H1 (cell line): ENCODE results near the gene STARD9. TPM values are rescaled to one million over a fixed set of nuclear protein-coding genes. Genes with fewer than 3 reads are reported as not detected.

Experiments
- CTCF ChIA-PET: fragments of 300-600 bp; sonication (Branson Sonifier 250); formaldehyde crosslinking; loops from one replicate; lab custom pipeline; 2021; ENCODE audit not compliant: partially characterized antibody; lab: Charles Lee
- POLR2A ChIA-PET: fragments of 300-600 bp; sonication (Branson Sonifier 250); formaldehyde crosslinking; loops from one replicate; lab custom pipeline; 2021; ENCODE audit warnings: inconsistent platforms; ENCODE audit not compliant: partially characterized antibody; lab: Charles Lee
- DNase-seq, 2 experiments: peaks; one replicate each; pipeline versions ENCODE4 v3.0.0 to v3.0.0-alpha.2; 2010 to 2022; ENCODE audit warnings: low spot score in 2 of 2, low read depth in 1 of 2, mixed read lengths in 1 of 2
- FAIRE-seq: peaks from 2 replicates; lab custom pipeline; 2011; peaks lifted over from hg19 to GRCh38; lab: Jason Lieb, UNC
- H2AFZ ChIP-seq: 2 replicates; pipeline ENCODE4 v1.8.1; 2012; ENCODE audit warnings: low read length, inconsistent platforms
- H2AK5ac ChIP-seq: 2 replicates; pipeline ENCODE4 v1.6.1; 2013; ENCODE audit warnings: low read depth, low read length
- H2BK120ac ChIP-seq: replicated peaks from 2 replicates; pipeline ENCODE3; 2013; ENCODE audit warnings: low read depth, low read length, inconsistent platforms
- H2BK12ac ChIP-seq: 2 replicates; pipeline ENCODE4 v1.6.1; 2013; ENCODE audit warnings: low read depth, low read length
- H2BK15ac ChIP-seq: 2 replicates; pipeline ENCODE4 v1.6.1; 2013; ENCODE audit warnings: low read length
- H2BK20ac ChIP-seq: 2 replicates; pipeline ENCODE4 v1.6.1; 2013; ENCODE audit warnings: low read length
- H2BK5ac ChIP-seq: 2 replicates; pipeline ENCODE4 v1.6.1; 2013; ENCODE audit warnings: low read depth, low read length
- H3K14ac ChIP-seq: 2 replicates; pipeline ENCODE4 v1.6.1; 2013; ENCODE audit warnings: inconsistent platforms; ENCODE audit not compliant: insufficient read length
- H3K18ac ChIP-seq: 2 replicates; pipeline ENCODE4 v1.6.1; 2013; ENCODE audit warnings: low read length; ENCODE audit errors: extremely low read depth
- H3K23ac ChIP-seq: 2 replicates; pipeline ENCODE4 v1.6.1; 2013; ENCODE audit warnings: inconsistent platforms; ENCODE audit not compliant: insufficient read length
- H3K23me2 ChIP-seq: 2 replicates; pipeline ENCODE4 v1.6.1; 2013; ENCODE audit warnings: low read depth, low read length
- H3K27ac ChIP-seq: 2 replicates; pipeline ENCODE4 v1.6.1; 2011; ENCODE audit warnings: low read depth, low read length, inconsistent platforms
- H3K27me3 ChIP-seq, 4 experiments: replicated peaks in 1 of 4; 1 replicate in 1 of 4; 2 replicates in 3 of 4; pipeline versions ENCODE4 v1.6.1 to v1.8.1; 2011 to 2013; ENCODE audit warnings: low read length in 3 of 4, mild to moderate bottlenecking in 3 of 4, inconsistent platforms in 2 of 4, mixed read lengths in 2 of 4, moderate library complexity in 1 of 4; ENCODE audit not compliant: control insufficient read depth in 3 of 4, insufficient read depth in 3 of 4; ENCODE audit errors: extremely low read depth in 1 of 4
- H3K36me3 ChIP-seq, 4 experiments: 2 replicates each; pipeline versions ENCODE4 v1.6.1 to v1.8.1; 2011 to 2013; ENCODE audit warnings: mild to moderate bottlenecking in 4 of 4, low read length in 3 of 4, moderate library complexity in 2 of 4, control low read depth in 1 of 4, inconsistent platforms in 1 of 4; ENCODE audit not compliant: insufficient read depth in 4 of 4, control insufficient read depth in 2 of 4
- H3K4ac ChIP-seq: replicated peaks from 2 replicates; pipeline ENCODE3; 2013; ENCODE audit warnings: low read length, low read depth, mixed read lengths, inconsistent platforms; ENCODE audit not compliant: insufficient read length
- H3K4me1 ChIP-seq, 4 experiments: replicated peaks in 1 of 4; 1 replicate in 1 of 4; 2 replicates in 3 of 4; pipeline versions ENCODE4 v1.6.1 to v1.8.1; 2011 to 2013; ENCODE audit warnings: low read length in 3 of 4, inconsistent platforms in 2 of 4, mixed read lengths in 1 of 4; ENCODE audit not compliant: insufficient read depth in 4 of 4, control insufficient read depth in 3 of 4
- H3K4me2 ChIP-seq, 2 experiments: 2 replicates each; pipeline versions ENCODE4 v1.6.1 to v1.8.1; 2011 to 2013; ENCODE audit warnings: low read depth in 2 of 2, low read length in 2 of 2, control low read depth in 1 of 2, inconsistent platforms in 1 of 2, mild to moderate bottlenecking in 1 of 2; ENCODE audit not compliant: insufficient read depth in 1 of 2
- H3K4me3 ChIP-seq, 4 experiments: fragments of 200-600, 300-600 bp in 1 of 4; sonication (generic), shearing (Covaris generic), sonication (Bioruptor Twin) in 1 of 4; 2 replicates each; pipeline versions ENCODE4 v1.5.1 to v1.8.1; 2011 to 2016; ENCODE audit warnings: low read length in 4 of 4, low read depth in 3 of 4, control low read depth in 2 of 4, inconsistent platforms in 2 of 4, mild to moderate bottlenecking in 2 of 4, mixed read lengths in 1 of 4, moderate library complexity in 1 of 4; ENCODE audit not compliant: insufficient read depth in 2 of 4; ENCODE audit errors: extremely low read depth in 1 of 4
- H3K56ac ChIP-seq: replicated peaks from 2 replicates; pipeline ENCODE3; 2013; ENCODE audit warnings: low read depth, mild to moderate bottlenecking, mixed read lengths, low read length, inconsistent platforms; ENCODE audit not compliant: insufficient read length
- H3K79me1 ChIP-seq: 2 replicates; pipeline ENCODE4 v1.6.1; 2013; ENCODE audit warnings: low read depth, low read length, control low read depth
- H3K79me2 ChIP-seq, 2 experiments: 2 replicates each; pipeline versions ENCODE4 v1.6.1 to v1.8.1; 2012 to 2013; ENCODE audit warnings: low read length in 2 of 2, mild to moderate bottlenecking in 2 of 2, inconsistent platforms in 1 of 2; ENCODE audit not compliant: insufficient read depth in 2 of 2, control insufficient read depth in 1 of 2
- H3K9ac ChIP-seq, 4 experiments: replicated peaks in 1 of 4; 1 replicate in 1 of 4; 2 replicates in 3 of 4; pipeline versions ENCODE4 v1.6.1 to v1.8.1; 2011 to 2013; ENCODE audit warnings: low read depth in 3 of 4, low read length in 3 of 4, control low read depth in 2 of 4, mild to moderate bottlenecking in 2 of 4, moderate library complexity in 2 of 4, inconsistent platforms in 1 of 4; ENCODE audit errors: extremely low read depth in 1 of 4
- H3K9me3 ChIP-seq, 2 experiments: 2 replicates each; pipeline versions ENCODE4 v1.6.1 to v1.8.1; 2012 to 2013; ENCODE audit warnings: mild to moderate bottlenecking in 2 of 2, moderate library complexity in 2 of 2, control low read depth in 1 of 2, inconsistent platforms in 1 of 2, low read depth in 1 of 2, low read length in 1 of 2, mixed read lengths in 1 of 2; ENCODE audit not compliant: insufficient read depth in 2 of 2
- H4K20me1 ChIP-seq, 2 experiments: replicated peaks in 1 of 2; 2 replicates each; pipeline versions ENCODE3 to v1.8.1; 2011 to 2013; ENCODE audit warnings: inconsistent platforms in 2 of 2, low read length in 2 of 2, mild to moderate bottlenecking in 1 of 2; ENCODE audit not compliant: insufficient read depth in 2 of 2, control insufficient read depth in 1 of 2
- H4K5ac ChIP-seq: 2 replicates; pipeline ENCODE4 v1.6.1; 2013; ENCODE audit warnings: low read length, low read depth, mixed read lengths, inconsistent platforms; ENCODE audit not compliant: insufficient read length
- H4K8ac ChIP-seq: 2 replicates; pipeline ENCODE4 v1.8.0; 2013; ENCODE audit warnings: mild to moderate bottlenecking, moderate library complexity, low read length, inconsistent platforms; ENCODE audit not compliant: insufficient read depth; ENCODE audit errors: extremely low read depth
- H4K91ac ChIP-seq: replicated peaks from 2 replicates; pipeline ENCODE3; 2013; ENCODE audit warnings: low read length, mixed read lengths, inconsistent platforms; ENCODE audit not compliant: insufficient read length
- CEBPB ChIP-seq: IDR thresholded peaks from 2 replicates; pipeline ENCODE4 v1.6.1; 2012; ENCODE audit warnings: low read depth, low read length
- WGBS, 2 experiments: shearing (Covaris generic) in 1 of 2; methylation state at CpG; one replicate each; pipeline versions ENCODE4 v1.1.6 to v1.1.7; 2013 to 2015; ENCODE audit warnings: low lambda C conversion rate in 2 of 2, mixed read lengths in 2 of 2, inconsistent platforms in 1 of 2, low coverage in 1 of 2, missing lambda C conversion rate in 1 of 2; ENCODE audit not compliant: insufficient replicate concordance in 2 of 2, insufficient coverage in 1 of 2, insufficient read length in 1 of 2; ENCODE audit errors: extremely low coverage in 1 of 2, missing lambda C conversion rate in 1 of 2; 5-methylcytosine and 5-hydroxymethylcytosine counted together
- polyA plus RNA-seq, 7 experiments: library from polyadenylated mRNA; depleted of rRNA in 3 of 7; stranded (reverse) in 5 of 7; unstranded in 2 of 7; fragments of >200 nt in 5 of 7; fragments of 200-250 nt in 2 of 7; gene quantifications; 1 replicate in 5 of 7; 2 replicates in 1 of 7; 4 replicates in 1 of 7; pipeline versions ENCODE4 v1.2.1 to v1.2.3, GENCODE V29; 2011 to 2013; ENCODE audit warnings: missing spikeins in 2 of 7, mixed read lengths in 2 of 7
- total RNA-seq: library from RNA; stranded (reverse); fragmentation: NEBNext Ultra II Directional; extraction: Animal tissue kit (Norgen Biotek cat#: 25700); gene quantifications from 2 replicates; pipeline ENCODE4 v1.2.1, GENCODE V29; 2021

STARD9 gene
- total and polyA plus RNA-seq, 2 of the 8 experiments (the other 6 are each of a cell fraction or from before 2014, with no cell fraction given) = 2.8 to 7.0 TPM

DNA sequence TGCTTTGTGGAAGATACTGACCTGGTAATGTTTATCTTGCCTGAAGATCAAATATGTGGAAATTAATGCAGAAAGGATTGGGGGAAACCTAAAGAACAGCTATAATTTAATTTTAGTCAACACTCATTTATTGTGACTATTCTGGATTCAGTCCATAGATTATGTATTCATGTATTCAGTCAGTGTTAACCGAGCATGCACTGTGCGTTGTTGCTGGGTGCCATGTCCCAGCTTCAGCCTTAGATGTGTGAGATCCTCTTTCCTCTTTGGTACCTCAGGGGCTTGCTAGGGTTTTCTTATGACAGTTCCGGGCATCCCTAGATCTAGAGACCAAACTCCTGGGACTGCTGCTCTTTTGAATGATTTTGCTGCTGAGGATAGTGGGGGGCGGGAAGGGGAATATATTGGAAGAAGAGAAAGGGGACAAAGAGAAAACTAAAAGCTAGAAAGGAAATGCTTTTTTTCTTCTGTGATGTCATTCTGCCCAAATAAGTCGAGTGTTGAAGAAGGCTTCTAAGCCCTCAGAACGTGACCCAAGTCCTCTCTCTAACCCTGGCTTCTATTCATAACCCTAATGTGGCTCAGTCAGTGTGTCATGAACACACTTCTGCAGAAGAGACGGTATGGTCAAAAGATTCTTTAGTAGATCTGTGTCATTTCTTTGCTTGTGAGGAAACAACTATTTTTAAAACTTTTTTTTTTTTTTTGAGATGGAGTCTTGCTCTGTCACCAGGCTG lies 33.5 kb downstream of the STARD9 start:
- Histone ChIP-seq H3K9me3 (no peaks in the 10 kb centered on the region), H2BK15ac (no peak overlapping the region; the same call in 1 of the 2 replicates), H3K4me3 (no peak overlapping the region), H3K14ac (no peak overlapping the region), H4K20me1 (no peaks in the 10 kb centered on the region), H2AK5ac (no peak overlapping the region), H4K8ac (no peak overlapping the region), H3K79me2 (no peaks in the 10 kb centered on the region), H3K79me1 (no peaks in the 10 kb centered on the region), H3K27ac (no peak overlapping the region), H2BK12ac (no peak overlapping the region), H3K23me2 (no peaks in the 10 kb centered on the region), H3K9ac (no peak overlapping the region), H3K27me3 (no peaks in the 10 kb centered on the region), H3K4me1 (peaks cover 0 to 4% (median 2%) of the 10 kb centered on the region in 4 experiments; a peak in 3 of 7 replicates), H3K56ac (no peak overlapping the region), H4K91ac (no peak overlapping the region), H3K4ac (no peak overlapping the region), H2BK20ac (no peak overlapping the region), H2AFZ (no peak overlapping the region), H2BK120ac (no peak overlapping the region), H2BK5ac (no peak overlapping the region), H3K18ac (no peak overlapping the region), H3K36me3 (0 out of 8 replicates have a peak, but pooled peaks cover 0 to 2% (median 0%) of the 10 kb centered on the region in 4 experiments), H3K4me2 (no peak overlapping the region), H4K5ac (no peak overlapping the region), H3K23ac (no peak overlapping the region)
- WGBS, 2 experiments = 95% methylated on average over 7 of the region's 7 CpGs; no CpG with 5 or more reads in 1 of the 2 experiments
- FAIRE-seq (no peak), DNase-seq (no peak)
- ChIA-PET POLR2A (no interaction called here), CTCF (interaction anchor here (0.9 to 4.4 kb wide), 4 partner anchors 11 to 41 kb away, joined by 3 to 23 read pairs (median 3); no protein-coding TSS in a partner anchor)
- TF ChIP-seq CEBPB = no peak
